ENCODE data around the gene RASSF1. TPM values are rescaled to one million over a fixed set of nuclear protein-coding genes. Genes with fewer than 3 reads are reported as not detected.

The RASSF1 gene
- total and polyA plus RNA-seq, 2 of the 8 experiments (the other 6 are each of a cell fraction or from before 2014, with no cell fraction given), result 10.3 to 15.7 TPM

GRCh38 chr3:50290161-50290641 lies 50.4 kb downstream of the RASSF1 start:
- Histone ChIP-seq H3K27ac (ENCODE audit: low read depth, low read length) (no peak overlapping the region), H3K23me2 (ENCODE audit: low read depth, low read length) (peaks cover 10% of the 10 kb centered on the region), H3K23ac (ENCODE audit: insufficient read length) (no peak overlapping the region), H3K56ac (replicated peaks; ENCODE audit: insufficient read length, low read depth, low read length) (no peak overlapping the region), H3K4me3 (ENCODE audit: extremely low read depth in 1 of 4, insufficient read depth in 2 of 4, low read depth in 3 of 4, low read length in 4 of 4) (no peak overlapping the region), H3K4me1 (replicated peaks in 1 of 4; ENCODE audit: control insufficient read depth in 3 of 4, insufficient read depth in 4 of 4, low read length in 3 of 4) (peaks cover 0 to 7% (median 5%) of the 10 kb centered on the region in 4 experiments; a peak in 4 of 7 replicates), H2AK5ac (ENCODE audit: low read depth, low read length) (no peak overlapping the region), H3K9ac (replicated peaks in 1 of 4; ENCODE audit: extremely low read depth in 1 of 4, low read depth in 3 of 4, low read length in 3 of 4) (no peak overlapping the region), H3K36me3 (ENCODE audit: control insufficient read depth in 2 of 4, insufficient read depth in 4 of 4, low read length in 3 of 4) (peaks cover 16 to 29% (median 22%) of the 10 kb centered on the region in 4 experiments), H2BK120ac (replicated peaks; ENCODE audit: low read depth, low read length) (no peak overlapping the region), H3K79me1 (ENCODE audit: low read depth, low read length) (peaks cover 8% of the 10 kb centered on the region; the same call in 1 of the 2 replicates), H3K18ac (ENCODE audit: extremely low read depth, low read length) (no peak overlapping the region), H3K9me3 (ENCODE audit: insufficient read depth in 2 of 2, low read depth in 1 of 2, low read length in 1 of 2) (no peaks in the 10 kb centered on the region), H3K4ac (replicated peaks; ENCODE audit: insufficient read length, low read depth, low read length) (no peak overlapping the region), H4K20me1 (replicated peaks in 1 of 2; ENCODE audit: control insufficient read depth in 1 of 2, insufficient read depth in 2 of 2, low read length in 2 of 2) (peaks cover 0 to 13% of the 10 kb centered on the region in 2 experiments), H3K14ac (ENCODE audit: insufficient read length) (no peak overlapping the region), H2BK20ac (ENCODE audit: low read length) (no peak overlapping the region), H4K5ac (ENCODE audit: insufficient read length, low read depth, low read length) (no peak overlapping the region), H2BK5ac (ENCODE audit: low read depth, low read length) (no peak overlapping the region), H3K4me2 (ENCODE audit: insufficient read depth in 1 of 2, low read depth in 2 of 2, low read length in 2 of 2) (no peak overlapping the region), H2AFZ (ENCODE audit: low read length) (no peak overlapping the region), H2BK12ac (ENCODE audit: low read depth, low read length) (no peak overlapping the region), H4K91ac (replicated peaks; ENCODE audit: insufficient read length, low read length) (no peak overlapping the region), H2BK15ac (ENCODE audit: low read length) (no peak overlapping the region), H3K27me3 (replicated peaks in 1 of 4; ENCODE audit: control insufficient read depth in 3 of 4, extremely low read depth in 1 of 4, insufficient read depth in 3 of 4, low read length in 3 of 4) (no peaks in the 10 kb centered on the region; a peak in 1 of 7 replicates), H3K79me2 (ENCODE audit: control insufficient read depth in 1 of 2, insufficient read depth in 2 of 2, low read length in 2 of 2) (peaks cover 0 to 15% of the 10 kb centered on the region in 2 experiments; a peak in 3 of 4 replicates), H4K8ac (ENCODE audit: extremely low read depth, insufficient read depth, low read length) (peak overlapping the region; percentile 31; the same call in 1 of the 2 replicates)
- WGBS, 2 experiments (ENCODE audit: extremely low coverage in 1 of 2, insufficient coverage in 1 of 2, insufficient read length in 1 of 2, insufficient replicate concordance in 2 of 2, low coverage in 1 of 2, low lambda C conversion rate in 2 of 2, missing lambda C conversion rate in 1 of 2), result 99% methylated on average over 16 of the region's 16 CpGs; no CpG with 5 or more reads in 1 of the 2 experiments
- DNase-seq (ENCODE audit: low read depth in 1 of 2, low spot score in 2 of 2), result no peak
- CTCF ChIA-PET (ENCODE audit: partially characterized antibody), result interaction anchor here (0.8 to 4.3 kb wide), 4 partner anchors 15 to 33 kb away, joined by 4 to 17 read pairs (median 13); partner anchors contain the start of gene HYAL2
- TF ChIP-seq SAP30 (IDR thresholded peaks at IDR 0.05; ENCODE audit: insufficient read depth, insufficient replicate concordance, low read length), result no peak
- no peak for TF ChIP-seq CHD2 (IDR thresholded peaks at IDR 0.05; ENCODE audit: low read length)
- no peak for TF ChIP-seq CREB1 (IDR thresholded peaks at IDR 0.05)
- no peak for TF ChIP-seq RXRA (IDR thresholded peaks at IDR 0.05; ENCODE audit: insufficient read depth, low read depth, low read length)
- POLR2A ChIA-PET (ENCODE audit: partially characterized antibody), result interaction anchor here (1.1 to 6.8 kb wide), 5 partner anchors 9 to 47 kb away, joined by 3 to 122 read pairs (median 5); partner anchors contain the start of genes HYAL3, LSMEM2 and NAA80
- no peak for FAIRE-seq

All from H1 (cell line).